Panc1 (cell line): ENCODE results near the gene CADM1. TPM values are rescaled to one million over a fixed set of nuclear protein-coding genes. Genes with fewer than 3 reads are reported as not detected.

ENCODE experiments used
- ATAC-seq: fragments of 200-7000 bp; cut with Tn5 transposase; 2 replicates; pipeline ENCODE4 v1.9.1; 2020; ENCODE audit warnings: mild to moderate bottlenecking, moderate library complexity
- BruUV-seq: library from RNA; stranded (reverse); fragments of 400-500 nt; replicated peaks from 2 replicates; lab custom pipeline; 2021; lab: Mats Ljungman, UMichigan
- CTCF ChIA-PET: fragments of 300-600 bp; sonication (Branson Sonifier 250); formaldehyde crosslinking; loops from one replicate; lab custom pipeline; 2022; ENCODE audit warnings: antibody characterized with exemption; lab: Charles Lee
- POLR2A ChIA-PET: fragments of 300-600 bp; sonication (Branson Sonifier 250); formaldehyde crosslinking; loops from one replicate; lab custom pipeline; 2022; ENCODE audit warnings: antibody characterized with exemption; lab: Charles Lee
- DNase-seq: peaks from one replicate; pipeline ENCODE4 v3.0.0-alpha.2; 2010; ENCODE audit warnings: low read depth, low spot score
- H3K27ac ChIP-seq: 2 replicates; pipeline ENCODE4 v1.5.1; 2011; ENCODE audit warnings: mild to moderate bottlenecking, low read length, inconsistent platforms
- H3K27me3 ChIP-seq: fragments of 200-500 bp; sonication (Bioruptor generic); 2 replicates; pipeline ENCODE4 v1.6.0; 2014; ENCODE audit warnings: low read length, inconsistent platforms; ENCODE audit not compliant: control insufficient read depth, insufficient read depth
- H3K36me3 ChIP-seq: fragments of 200-500 bp; sonication (Bioruptor generic); 2 replicates; pipeline ENCODE4 v1.5.1; 2014; ENCODE audit warnings: inconsistent platforms, mild to moderate bottlenecking, low read length, moderate library complexity; ENCODE audit not compliant: control insufficient read depth, insufficient read depth
- H3K4me1 ChIP-seq: 2 replicates; pipeline ENCODE4 v1.5.1; 2011; ENCODE audit warnings: inconsistent platforms, mild to moderate bottlenecking, low read length, moderate library complexity; ENCODE audit not compliant: control insufficient read depth, insufficient read depth
- H3K4me3 ChIP-seq, 2 experiments: 2 replicates each; pipeline ENCODE4 v1.5.1; 2011 to 2012; ENCODE audit warnings: low read depth in 2 of 2, low read length in 2 of 2, mild to moderate bottlenecking in 2 of 2, inconsistent platforms in 1 of 2, moderate library complexity in 1 of 2
- H3K9me3 ChIP-seq: fragments of 200-500 bp; sonication (Bioruptor generic); 2 replicates; pipeline ENCODE4 v1.5.1; 2014; ENCODE audit warnings: low read depth, mild to moderate bottlenecking, inconsistent platforms, low read length, moderate library complexity; ENCODE audit not compliant: control insufficient read depth, insufficient read depth
- POLR2AphosphoS5 ChIP-seq: IDR thresholded peaks from 2 replicates; pipeline ENCODE4 v1.6.1; 2012; ENCODE audit warnings: mild to moderate bottlenecking, low read depth, low read length, moderate library complexity
- SIN3A ChIP-seq: IDR thresholded peaks from 2 replicates; pipeline ENCODE4 v1.6.1; 2012; ENCODE audit warnings: low read depth, mild to moderate bottlenecking, low read length, moderate library complexity, borderline replicate concordance; ENCODE audit not compliant: insufficient read depth
- TCF7L2 ChIP-seq: IDR thresholded peaks from 2 replicates; pipeline ENCODE4 v1.6.1; 2011; ENCODE audit warnings: mild to moderate bottlenecking, low read depth, low read length, inconsistent platforms
- in situ Hi-C: cut with HindIII; loops from 2 replicates; pipeline ENCODE4 v1.10.0; 2016; ENCODE audit warnings: low sequenced_read_pairs, low pct_unique_long_range_greater_than_20kb
- intact Hi-C: fragments of 100-400 bp; cut with micrococcal nuclease; formaldehyde crosslinking; loops from one replicate; pipeline ENCODE4 v1.10.0; 2022; ENCODE audit not compliant: unreplicated experiment
- total RNA-seq: library from RNA; stranded (reverse); gene quantifications from one replicate; pipeline ENCODE4 v1.2.1, GENCODE V29; 2021; ENCODE audit not compliant: unreplicated experiment
- TF ChIP-seq, protein P1 (sequence below), 2 experiments: IDR thresholded peaks; 2 replicates each; pipeline ENCODE4 v1.6.1; 2011 to 2012; ENCODE audit warnings: low read depth in 2 of 2, control low read depth in 1 of 2, low read length in 1 of 2, mild to moderate bottlenecking in 1 of 2, moderate library complexity in 1 of 2; ENCODE audit not compliant: insufficient read depth in 1 of 2
- TF ChIP-seq, protein P2 (sequence below): fragments of 450-650 bp; IDR thresholded peaks from 2 replicates; pipeline ENCODE4 v1.5.1; 2017; ENCODE audit warnings: mild to moderate bottlenecking

CADM1 gene
- total RNA-seq, 1 experiment from 2014 or later: 3.9 TPM

DNA sequence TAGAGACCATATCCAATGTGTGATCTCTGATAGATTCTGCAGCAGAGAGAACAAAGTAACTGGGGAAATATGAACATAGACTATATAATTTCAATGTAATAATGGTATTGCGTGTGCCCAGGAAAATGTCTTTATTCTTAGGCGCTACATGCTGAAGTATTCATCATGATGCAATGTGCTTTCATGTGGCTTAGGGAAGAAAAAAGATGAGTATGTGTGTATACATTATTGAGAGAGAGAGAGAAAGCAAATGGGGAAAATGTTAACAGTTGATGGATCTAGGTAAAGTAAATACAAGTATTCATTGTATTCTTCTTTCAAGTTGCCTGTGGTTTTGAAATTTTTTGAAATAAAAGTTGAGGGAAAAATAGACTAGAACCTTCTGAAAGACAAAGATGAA is 10.3 kb downstream of the CADM1 start:
- intact Hi-C loops: no loop called here
- Histone ChIP-seq H3K4me3 (no peak overlapping the region), H3K27ac (no peak overlapping the region), H3K4me1 (no peaks in the 10 kb centered on the region), H3K36me3 (no peaks in the 10 kb centered on the region), H3K27me3 (peaks cover 3% of the 10 kb centered on the region; the same call in 1 of the 2 replicates), H3K9me3 (no peaks in the 10 kb centered on the region)
- CTCF ChIA-PET: no interaction called here
- no TSS peak for BruUV-seq
- TF ChIP-seq TCF7L2 (no peak), SIN3A (no peak)
- TF ChIP-seq, protein P1, sequence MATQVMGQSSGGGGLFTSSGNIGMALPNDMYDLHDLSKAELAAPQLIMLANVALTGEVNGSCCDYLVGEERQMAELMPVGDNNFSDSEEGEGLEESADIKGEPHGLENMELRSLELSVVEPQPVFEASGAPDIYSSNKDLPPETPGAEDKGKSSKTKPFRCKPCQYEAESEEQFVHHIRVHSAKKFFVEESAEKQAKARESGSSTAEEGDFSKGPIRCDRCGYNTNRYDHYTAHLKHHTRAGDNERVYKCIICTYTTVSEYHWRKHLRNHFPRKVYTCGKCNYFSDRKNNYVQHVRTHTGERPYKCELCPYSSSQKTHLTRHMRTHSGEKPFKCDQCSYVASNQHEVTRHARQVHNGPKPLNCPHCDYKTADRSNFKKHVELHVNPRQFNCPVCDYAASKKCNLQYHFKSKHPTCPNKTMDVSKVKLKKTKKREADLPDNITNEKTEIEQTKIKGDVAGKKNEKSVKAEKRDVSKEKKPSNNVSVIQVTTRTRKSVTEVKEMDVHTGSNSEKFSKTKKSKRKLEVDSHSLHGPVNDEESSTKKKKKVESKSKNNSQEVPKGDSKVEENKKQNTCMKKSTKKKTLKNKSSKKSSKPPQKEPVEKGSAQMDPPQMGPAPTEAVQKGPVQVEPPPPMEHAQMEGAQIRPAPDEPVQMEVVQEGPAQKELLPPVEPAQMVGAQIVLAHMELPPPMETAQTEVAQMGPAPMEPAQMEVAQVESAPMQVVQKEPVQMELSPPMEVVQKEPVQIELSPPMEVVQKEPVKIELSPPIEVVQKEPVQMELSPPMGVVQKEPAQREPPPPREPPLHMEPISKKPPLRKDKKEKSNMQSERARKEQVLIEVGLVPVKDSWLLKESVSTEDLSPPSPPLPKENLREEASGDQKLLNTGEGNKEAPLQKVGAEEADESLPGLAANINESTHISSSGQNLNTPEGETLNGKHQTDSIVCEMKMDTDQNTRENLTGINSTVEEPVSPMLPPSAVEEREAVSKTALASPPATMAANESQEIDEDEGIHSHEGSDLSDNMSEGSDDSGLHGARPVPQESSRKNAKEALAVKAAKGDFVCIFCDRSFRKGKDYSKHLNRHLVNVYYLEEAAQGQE (IDR thresholded peaks at IDR 0.05; ENCODE audit: insufficient read depth in 1 of 2, low read depth in 2 of 2, low read length in 1 of 2): no peak
- TF ChIP-seq, protein P2, sequence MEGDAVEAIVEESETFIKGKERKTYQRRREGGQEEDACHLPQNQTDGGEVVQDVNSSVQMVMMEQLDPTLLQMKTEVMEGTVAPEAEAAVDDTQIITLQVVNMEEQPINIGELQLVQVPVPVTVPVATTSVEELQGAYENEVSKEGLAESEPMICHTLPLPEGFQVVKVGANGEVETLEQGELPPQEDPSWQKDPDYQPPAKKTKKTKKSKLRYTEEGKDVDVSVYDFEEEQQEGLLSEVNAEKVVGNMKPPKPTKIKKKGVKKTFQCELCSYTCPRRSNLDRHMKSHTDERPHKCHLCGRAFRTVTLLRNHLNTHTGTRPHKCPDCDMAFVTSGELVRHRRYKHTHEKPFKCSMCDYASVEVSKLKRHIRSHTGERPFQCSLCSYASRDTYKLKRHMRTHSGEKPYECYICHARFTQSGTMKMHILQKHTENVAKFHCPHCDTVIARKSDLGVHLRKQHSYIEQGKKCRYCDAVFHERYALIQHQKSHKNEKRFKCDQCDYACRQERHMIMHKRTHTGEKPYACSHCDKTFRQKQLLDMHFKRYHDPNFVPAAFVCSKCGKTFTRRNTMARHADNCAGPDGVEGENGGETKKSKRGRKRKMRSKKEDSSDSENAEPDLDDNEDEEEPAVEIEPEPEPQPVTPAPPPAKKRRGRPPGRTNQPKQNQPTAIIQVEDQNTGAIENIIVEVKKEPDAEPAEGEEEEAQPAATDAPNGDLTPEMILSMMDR: no peak
- ATAC-seq (no peak), DNase-seq (no peak)
- in situ Hi-C loops: no loop called here
- POLR2A ChIA-PET: no interaction called here

DNA sequence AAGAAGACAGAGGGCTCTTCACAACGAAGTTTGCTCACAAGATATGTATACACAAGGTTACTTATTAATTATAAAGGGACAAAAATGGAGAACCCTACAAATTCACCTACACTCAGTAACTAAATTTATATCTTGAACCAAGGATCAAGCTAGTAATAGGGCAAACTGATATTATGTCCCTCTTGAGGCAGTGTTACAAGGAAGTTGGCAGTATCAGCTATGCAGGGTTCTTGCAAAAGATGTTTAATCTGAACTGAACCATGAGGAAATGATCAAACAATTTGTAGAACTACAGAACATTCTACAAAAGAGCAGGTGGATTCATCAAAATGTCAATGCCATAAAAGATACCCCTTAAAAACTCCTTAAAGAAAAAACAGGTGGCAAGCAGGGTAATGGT is 10.7 kb downstream of the CADM1 start:
- Histone ChIP-seq H3K4me3 (no peak overlapping the region), H3K27me3 (peaks cover 3% of the 10 kb centered on the region; the same call in 1 of the 2 replicates), H3K9me3 (no peaks in the 10 kb centered on the region), H3K27ac (no peak overlapping the region), H3K36me3 (no peaks in the 10 kb centered on the region), H3K4me1 (no peaks in the 10 kb centered on the region)
- no TSS peak for BruUV-seq
- intact Hi-C loops: no loop called here
- ChIA-PET POLR2A (no interaction called here), CTCF (no interaction called here)
- in situ Hi-C loops: no loop called here
- ATAC-seq (no peak), DNase-seq (no peak)
- TF ChIP-seq POLR2AphosphoS5 (no peak), SIN3A (no peak), TCF7L2 (no peak)
- TF ChIP-seq, protein P1 (IDR thresholded peaks at IDR 0.05; ENCODE audit: insufficient read depth in 1 of 2, low read depth in 2 of 2, low read length in 1 of 2): no peak
- TF ChIP-seq, protein P2: no peak
